Bone marrow (tissue), 2 donors: Measurements from ENCODE around the gene TMIGD2.

Source experiments
- DNase-seq, 2 donors: peaks; one replicate each; lab custom pipeline; 2025; lab: John Stamatoyannopoulos, UW

The TMIGD2 gene

GRCh38 chr19:4326215-4326836 is 24.1 kb upstream of the TMIGD2 start:
- no peak for DNase-seq

GRCh38 chr19:4324228-4324627 is 22.0 kb upstream of the TMIGD2 start:
- DNase-seq = no peak

- DNase-seq = no peak
These were observed 21.5 kb upstream of the TMIGD2 start for GRCh38 chr19:4323692-4324091.

GRCh38 chr19:4322942-4323665 is 20.9 kb upstream of the TMIGD2 start:
- no peak for DNase-seq

GRCh38 chr19:4320419-4320818 is 18.2 kb upstream of the TMIGD2 start:
- DNase-seq = no peak

GRCh38 chr19:4319067-4319718 is 17.0 kb upstream of the TMIGD2 start:
- no peak for DNase-seq

GRCh38 chr19:4318460-4318859 is 16.3 kb upstream of the TMIGD2 start:
- DNase-seq = no peak

GRCh38 chr19:4316956-4317355 is 14.8 kb upstream of the TMIGD2 start:
- no peak for DNase-seq

GRCh38 chr19:4313847-4314490 is 11.8 kb upstream of the TMIGD2 start:
- no peak for DNase-seq

- DNase-seq = no peak
These were observed 8.3 kb upstream of the TMIGD2 start for GRCh38 chr19:4310247-4311121.

- no peak for DNase-seq
These were observed 3.5 kb upstream of the TMIGD2 start for GRCh38 chr19:4305659-4306058.

GRCh38 chr19:4305257-4305612 is 3.0 kb upstream of the TMIGD2 start:
- no peak for DNase-seq

- no peak for DNase-seq
These were observed 2.5 kb upstream of the TMIGD2 start, which contains the start of gene FSD1 for GRCh38 chr19:4304538-4305256. TSS of gene FSD1 (plus strand) at chr19:4304598. CDS start at chr19:4304747, 149 bp downstream.

- DNase-seq = no peak
These were observed 1.8 kb upstream of the TMIGD2 start for GRCh38 chr19:4303819-4304537.

- no peak for DNase-seq
These were observed 473 bp downstream of the TMIGD2 start for GRCh38 chr19:4301590-4302242.

GRCh38 chr19:4300589-4300988 is 1.6 kb downstream of the TMIGD2 start:
- DNase-seq = no peak

GRCh38 chr19:4298810-4299550 is 3.2 kb downstream of the TMIGD2 start:
- DNase-seq = no peak

GRCh38 chr19:4297901-4298809 is 4.0 kb downstream of the TMIGD2 start:
- no peak for DNase-seq
